GM18870 (cell line): ENCODE results near the gene SDK2.

ENCODE experiments used
- ATAC-seq: cut with Tn5 transposase; IDR thresholded peaks from one replicate; pipeline ENCODE4 v1.9.1; 2021; ENCODE audit warnings: moderate library complexity; ENCODE audit not compliant: unreplicated experiment

SDK2 gene

DNA sequence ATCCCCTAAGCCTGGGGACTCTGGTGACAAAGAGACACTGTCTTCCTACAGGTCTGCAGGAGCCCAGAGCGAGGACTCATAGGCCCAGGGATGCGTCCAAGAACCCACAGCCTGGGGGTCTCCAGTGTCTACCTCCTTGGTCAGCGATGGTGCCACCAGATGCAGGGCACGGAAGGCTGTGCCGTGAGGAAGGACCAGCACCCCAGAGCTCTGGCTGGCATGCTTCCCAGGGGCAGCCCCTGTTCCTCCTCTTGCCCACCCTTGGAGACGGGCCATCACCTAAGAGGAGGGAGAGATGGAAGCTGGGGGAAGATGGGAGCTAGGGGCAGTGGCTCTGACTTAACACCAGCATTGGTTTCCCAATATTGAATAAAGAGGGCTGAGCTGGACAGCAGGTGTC lies 125.2 kb downstream of the SDK2 start:
- ATAC-seq: no peak

DNA sequence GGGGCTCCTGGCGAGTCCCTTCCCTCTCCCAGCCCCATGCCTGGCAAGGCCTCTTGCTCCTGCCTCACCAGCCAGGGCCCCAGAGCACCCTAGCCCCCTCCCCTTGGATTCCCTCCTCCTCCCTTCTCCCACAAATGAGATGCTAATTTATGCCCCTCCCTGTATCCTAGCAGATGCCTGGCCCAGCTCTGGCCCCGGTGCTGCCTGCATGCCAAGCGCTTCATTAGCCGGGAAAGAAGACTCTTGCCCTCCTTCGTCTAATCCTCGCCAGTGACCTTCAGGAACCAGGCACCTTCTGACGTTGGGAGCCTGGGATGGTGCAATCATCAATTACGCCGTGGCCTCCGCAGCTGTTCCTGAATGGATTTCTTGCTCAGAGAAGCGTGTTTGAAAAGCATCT lies 127.8 kb downstream of the SDK2 start:
- no peak for ATAC-seq

DNA sequence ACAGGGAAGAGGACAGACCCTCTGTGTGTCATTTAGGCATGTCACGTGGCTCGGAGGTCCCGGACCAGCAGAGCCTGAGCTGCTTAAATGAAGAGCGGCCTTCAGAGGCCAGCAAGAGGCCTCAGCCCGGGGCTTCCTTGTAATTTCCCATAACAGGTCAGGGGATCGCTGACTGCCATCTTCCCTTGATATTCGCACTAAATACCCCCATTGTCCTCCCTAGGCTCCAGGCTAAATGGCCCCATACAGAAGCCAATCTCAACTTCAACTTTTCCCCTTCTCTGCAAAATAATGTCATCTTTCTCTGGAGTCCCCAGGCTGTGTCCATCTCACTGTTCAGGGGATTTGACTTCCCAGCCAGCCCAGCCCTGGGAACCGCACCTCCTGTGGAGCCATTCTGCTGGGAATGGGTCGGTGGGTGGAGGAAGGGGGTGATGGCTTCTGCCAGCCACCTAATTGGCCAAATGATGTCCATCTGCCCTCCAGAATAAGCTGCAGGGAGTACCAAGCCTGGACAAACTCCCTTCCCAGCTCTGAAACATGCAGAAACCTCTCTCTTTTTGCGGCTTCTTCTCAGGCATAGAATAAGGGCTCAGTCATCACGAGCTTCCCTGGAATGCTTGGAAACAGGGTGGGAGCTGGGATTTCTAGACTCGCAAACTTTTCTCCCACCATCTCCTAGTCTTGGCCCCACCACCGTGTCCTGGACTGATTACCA lies 129.9 kb downstream of the SDK2 start:
- no peak for ATAC-seq

DNA sequence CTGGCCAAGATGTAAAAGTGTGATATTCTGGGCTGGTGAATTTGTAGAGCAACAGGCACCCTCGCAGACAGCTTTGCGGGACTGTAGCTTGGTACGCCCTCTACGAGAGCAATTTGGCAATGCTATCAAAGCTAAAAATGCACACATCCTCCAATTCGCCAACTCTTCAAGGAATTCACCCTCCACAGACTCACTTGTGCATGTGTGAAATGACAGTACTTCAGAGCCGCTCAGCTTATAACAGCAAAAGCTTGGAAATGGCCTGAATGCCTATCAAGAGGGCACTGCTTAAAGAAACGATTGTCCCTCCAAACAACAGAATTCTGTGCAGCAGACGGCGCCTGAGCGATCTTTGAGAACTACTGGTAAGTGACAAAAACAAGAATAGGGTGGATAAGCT lies 130.8 kb downstream of the SDK2 start:
- ATAC-seq: no peak

DNA sequence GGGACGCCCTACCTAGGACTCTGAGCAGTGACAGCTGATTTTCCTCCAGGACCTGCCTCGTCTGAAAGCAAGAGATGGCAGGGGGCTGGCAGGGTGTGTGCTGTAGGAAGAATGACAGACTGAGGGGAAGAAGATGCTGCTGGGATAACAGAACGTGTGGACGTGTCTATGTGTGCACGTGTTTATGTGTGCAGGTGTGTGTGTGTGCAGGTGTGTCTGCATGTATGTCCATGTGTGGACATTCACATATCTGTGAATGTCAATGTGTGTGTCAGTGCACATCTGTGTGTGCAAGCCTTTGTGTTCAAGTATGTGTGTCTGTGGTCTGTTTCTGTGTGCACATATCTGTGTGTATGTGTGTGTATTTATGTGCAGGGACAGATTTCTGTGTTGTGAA lies 132.5 kb downstream of the SDK2 start:
- no peak for ATAC-seq

DNA sequence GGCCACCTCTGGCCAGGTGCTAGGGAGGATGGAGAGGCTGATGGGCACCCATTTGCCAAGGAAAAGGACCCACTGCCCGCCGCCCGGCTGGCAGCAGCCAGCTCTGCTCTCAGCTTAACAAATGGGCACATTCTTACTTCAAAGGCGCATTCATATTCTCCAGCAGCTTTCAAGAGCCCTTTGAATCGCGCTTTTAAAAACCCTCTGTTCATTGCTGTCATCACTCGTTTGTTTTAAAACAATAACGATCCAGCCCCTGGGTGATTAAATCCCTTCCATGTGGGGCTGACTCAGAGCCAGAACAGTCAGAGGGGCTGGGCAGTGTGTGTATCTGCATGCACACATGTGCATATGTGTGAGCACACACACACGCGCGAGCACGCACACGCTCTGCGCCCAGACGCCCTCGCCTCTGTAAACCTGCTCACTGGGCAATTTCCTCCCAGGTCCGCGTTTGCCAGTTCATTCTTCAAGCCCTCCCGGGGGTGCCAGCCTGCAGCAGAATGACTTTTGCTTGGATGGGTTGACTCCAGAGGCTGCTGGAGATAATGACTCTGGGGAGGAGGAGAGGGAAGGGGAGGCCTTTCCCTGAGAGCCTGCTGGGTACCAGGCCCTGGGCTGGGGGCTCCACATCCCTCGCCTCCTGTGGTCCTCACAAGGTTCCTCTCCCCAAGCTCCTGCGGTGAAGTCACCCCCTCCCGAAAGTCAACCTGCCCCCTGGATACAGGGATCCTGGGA lies 133.1 kb downstream of the SDK2 start:
- ATAC-seq: no peak

DNA sequence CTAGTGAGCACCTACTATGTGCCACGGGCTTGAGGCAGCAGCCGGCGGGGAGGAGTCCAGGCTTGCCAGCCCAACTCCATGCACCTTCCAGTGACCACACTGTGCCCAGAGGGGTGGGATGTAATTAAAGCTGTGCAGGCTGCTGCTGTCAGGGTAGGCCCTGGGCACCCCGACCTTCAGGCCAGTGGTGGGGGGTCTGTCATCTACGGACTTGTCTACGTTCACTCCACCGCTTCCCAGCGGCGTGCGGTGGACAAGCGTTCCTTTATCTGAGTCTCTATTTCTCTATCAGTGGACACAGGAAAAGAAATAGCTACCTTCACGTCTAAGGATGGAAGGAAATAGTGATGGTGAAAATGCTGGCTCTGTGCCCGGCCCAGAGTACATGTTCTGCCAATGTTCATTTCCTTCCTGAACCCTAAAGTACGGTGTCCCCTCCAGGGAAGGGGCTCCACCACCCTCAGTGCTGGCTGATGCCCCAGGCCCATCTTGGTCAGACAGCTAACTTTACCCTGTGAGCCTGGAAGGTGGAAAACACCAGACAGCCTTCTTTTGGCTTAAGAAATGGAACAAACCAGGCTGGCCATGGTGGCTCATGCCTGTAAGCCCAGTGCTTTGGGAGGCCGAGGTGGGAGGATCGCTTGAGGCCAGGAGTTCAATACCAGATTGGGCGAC lies 135.2 kb downstream of the SDK2 start:
- ATAC-seq: no peak

DNA sequence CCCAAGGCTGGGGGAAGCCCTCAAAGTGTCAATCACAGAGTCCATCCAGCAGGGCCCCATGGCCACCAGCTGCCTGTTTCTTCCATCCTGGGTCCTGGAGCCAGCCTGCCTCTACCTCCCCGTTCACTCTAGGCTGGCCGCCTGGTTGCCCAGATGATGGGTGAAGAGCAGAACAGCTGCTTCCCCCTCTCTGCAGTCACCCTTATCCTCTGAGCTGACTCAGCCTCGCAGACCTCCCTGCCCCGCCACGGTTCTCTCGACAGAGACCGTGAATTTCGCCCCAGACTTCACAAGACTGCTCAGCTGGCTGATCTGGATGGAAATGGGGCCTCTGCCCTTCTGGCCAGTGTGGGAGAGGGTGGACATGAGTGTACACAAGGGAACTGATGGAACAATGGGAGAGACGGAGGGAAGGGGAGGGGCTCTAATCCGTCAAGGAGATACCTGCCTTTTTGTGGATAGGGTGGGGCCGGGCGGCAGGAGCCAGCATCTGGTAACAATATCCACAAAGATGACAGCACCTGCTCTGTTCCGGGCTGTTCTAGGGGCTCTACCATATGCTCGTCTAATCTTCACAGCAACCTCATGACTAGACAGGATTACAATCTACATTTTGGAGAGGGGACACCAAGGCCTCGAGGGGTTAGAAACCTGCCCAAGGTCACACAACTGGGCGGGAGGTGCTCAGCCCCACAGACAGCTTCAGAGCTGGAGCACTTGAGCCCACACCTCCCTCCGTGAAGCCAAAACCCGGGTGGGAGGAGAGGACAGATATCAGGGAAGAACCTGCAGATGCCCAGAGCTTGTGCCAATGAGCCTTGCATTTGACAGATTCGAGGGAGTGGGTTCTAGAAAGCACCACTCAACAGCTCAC lies 136.0 kb downstream of the SDK2 start:
- ATAC-seq: no peak

DNA sequence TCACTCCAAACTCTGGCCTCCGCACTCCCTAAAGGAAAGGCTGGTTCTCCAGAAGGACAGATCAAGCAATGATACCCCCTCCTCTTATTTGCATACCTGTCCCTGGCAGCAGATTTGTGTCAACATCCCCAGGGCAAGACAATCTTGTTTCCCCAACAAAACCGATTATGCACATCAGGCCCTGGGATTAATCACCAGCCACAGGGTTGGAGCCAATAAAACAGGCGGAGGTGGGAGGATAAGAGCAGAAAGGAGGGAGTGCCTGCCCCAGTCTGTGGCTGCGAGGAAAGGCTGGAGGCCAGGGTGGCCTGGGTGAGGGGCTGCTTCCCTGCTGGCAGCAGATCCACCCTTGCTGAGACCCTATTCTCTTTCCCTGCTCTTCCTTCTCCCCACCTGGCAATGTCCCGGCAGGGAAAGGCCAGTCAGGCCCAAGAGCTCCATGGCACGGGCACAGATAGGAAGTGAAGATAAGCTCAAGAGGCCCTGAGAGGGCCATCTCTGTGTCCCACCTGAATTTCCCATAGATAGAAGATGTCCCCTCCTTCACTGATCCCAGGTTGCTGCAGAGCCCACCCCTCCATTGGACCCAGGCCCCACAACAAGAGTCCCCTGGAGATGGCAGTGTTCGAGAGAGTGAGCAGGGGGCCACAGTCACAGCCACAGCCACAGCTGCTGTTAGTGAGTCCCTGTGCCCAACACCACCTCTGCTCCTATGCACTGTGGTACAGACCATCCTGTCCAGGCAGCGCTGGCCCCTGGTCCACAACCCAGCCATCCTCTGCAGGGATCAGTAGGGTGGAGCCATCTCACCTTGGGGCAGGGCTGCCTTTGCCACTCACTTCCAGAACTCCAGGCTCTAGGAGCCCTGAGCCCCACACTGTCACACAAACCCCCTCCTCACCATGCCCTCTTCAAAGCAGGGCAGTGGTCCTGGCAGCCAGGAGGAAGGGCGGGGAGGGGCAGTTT lies 137.5 kb downstream of the SDK2 start:
- ATAC-seq: no peak

DNA sequence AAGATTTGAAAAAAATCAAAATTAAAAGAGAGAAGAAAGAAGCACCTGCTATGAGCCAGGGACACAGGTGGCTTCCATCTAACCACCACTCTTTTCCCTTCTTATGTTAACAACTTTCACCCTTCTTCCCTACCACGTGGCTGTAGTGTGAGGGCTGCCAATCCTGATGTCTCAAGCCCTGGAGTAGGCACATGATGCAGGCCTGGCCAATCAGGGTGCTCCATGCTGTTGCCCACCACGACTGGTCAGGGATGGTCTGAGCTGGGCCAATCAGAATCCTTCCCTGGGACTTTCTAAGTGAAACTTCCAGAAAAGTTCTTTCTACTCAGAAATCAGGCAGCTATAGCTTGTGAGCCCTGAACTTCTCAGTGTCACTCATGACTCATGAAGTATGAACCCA lies 140.7 kb downstream of the SDK2 start:
- ATAC-seq: no peak

DNA sequence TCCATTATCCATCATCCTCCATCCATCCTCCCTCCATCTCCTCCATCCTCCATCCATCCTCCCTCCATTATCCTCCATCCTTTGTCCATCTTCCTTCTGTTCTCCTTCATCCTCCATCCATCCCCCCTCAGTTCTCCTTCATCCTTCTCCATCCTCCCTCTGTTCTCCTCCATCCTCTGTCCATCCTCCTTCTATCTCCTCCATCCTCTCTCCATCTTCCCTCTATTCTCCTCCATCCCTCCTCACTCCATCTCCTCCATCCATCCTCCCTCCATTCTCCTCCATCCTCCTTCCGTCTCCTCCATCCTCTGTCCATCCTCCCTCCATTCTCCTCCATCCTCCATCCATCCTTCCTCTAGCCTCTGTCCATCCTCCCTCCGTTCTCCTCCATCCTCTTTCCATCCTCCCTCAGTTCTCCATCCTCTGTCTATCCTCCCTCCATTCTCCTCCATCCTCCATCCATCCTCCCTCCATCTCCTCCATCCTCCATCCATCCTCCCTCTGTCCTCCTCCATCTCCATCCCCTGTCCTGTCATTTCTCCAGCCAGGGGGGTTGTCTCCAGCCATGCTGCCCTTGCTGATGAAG lies 143.7 kb downstream of the SDK2 start:
- no peak for ATAC-seq

DNA sequence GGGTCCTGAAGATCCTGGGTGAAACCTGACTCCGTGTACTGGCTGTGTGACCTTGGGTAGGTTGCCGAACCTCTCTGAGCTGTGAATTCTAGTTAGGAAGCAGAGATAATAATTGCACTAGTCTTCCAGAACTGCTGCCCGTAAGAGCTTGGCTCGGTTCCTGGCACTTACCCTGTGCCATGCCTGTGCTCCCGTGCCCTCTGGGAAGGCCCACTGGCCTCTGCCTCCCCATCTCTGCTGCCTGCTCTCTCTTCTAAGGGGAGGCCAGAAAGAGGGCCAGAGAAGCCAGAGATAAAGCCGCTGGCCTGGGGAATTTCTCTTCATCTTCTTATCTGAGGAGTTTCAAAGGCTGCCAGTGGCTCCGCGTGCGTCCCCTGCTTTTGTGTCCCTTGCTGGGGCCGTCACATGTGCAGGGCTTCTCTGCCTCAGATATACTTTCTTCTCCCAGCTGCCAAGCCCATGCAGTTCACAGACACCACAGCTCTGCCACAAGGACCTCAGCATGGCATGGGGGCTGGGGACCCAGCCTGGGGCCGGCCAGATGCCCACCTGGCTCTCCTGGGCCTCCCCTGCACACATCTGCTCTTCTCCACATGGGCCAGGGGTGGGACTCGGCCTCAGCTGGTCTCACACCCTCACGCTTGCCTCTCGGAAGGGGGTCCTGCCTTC lies 145.2 kb downstream of the SDK2 start:
- no peak for ATAC-seq

DNA sequence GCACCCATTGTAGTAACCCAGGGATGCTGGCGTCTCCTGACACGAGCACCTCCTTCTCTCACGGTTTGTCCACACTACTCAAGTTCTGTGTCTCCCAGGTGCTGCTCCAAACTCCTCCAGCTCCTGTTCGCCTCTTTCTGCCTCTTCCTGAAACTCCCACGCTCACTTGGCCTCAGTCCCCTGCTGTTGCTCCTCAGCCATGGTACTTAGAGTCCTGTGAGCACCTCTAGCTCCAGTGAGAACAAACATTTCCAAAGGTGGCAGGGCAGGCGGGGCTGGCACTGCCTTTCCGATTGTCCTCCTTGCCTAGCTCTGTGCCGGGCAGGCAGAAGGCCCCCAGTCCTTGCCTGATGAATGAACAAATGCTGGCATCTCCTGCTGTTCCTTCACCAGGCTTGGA lies 146.1 kb downstream of the SDK2 start:
- no peak for ATAC-seq

DNA sequence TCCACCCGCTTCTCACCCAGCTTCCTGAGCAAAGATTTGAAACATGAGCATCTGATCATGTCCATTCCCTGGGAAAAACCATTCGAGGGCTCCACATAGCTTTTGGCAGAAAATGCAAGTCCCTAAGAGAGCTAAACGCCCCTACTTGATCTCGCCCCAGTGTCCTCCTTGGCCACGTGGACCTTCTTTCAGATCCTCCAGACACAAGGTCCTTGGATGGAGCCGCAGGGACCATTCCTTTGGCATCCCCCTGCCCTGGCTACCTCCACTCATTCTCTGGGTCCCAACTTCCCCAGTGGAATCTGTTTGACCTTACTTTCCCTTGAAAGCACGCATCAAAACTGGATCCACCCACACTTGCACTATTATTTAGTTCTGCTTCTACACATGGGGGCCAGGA lies 146.5 kb downstream of the SDK2 start:
- ATAC-seq: no peak

DNA sequence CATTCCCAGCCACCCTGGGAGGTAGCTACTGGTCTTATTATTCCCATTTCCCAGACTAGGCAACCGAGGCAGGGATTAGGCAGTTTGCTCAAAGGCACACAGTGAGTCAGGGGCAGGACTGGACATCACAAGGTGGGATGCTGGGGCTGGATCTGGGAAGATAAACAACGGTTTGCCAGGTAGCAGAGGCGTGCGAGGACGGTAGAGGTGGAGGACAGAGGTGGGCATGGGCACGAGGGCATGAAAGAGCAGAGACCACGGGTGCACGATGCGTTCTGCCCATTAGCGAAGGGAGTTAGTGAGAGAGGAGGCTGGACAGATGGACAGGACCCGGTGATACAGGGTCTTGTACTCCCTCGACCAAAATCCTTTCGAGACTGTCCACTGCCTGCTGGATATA lies 148.0 kb downstream of the SDK2 start:
- ATAC-seq: no peak

DNA sequence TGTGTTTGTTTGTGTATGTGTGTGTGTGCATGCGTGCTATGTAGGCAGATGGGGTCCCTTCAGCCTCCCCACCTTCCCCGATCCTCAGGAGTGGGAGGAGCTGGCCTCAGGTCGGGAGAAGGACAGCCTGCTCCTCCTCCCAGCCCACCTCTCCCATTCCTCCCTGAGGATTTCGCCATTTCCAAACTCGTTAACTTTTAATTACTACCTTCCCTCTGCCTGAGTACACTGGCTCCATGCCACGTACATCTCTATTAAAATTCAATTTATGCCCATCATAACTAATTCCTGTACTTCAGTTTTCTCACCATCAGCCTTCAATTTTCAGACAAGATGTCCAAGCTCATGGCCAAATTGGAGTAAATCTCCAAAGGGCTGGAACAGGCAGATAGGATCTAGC lies 148.6 kb downstream of the SDK2 start:
- no peak for ATAC-seq

DNA sequence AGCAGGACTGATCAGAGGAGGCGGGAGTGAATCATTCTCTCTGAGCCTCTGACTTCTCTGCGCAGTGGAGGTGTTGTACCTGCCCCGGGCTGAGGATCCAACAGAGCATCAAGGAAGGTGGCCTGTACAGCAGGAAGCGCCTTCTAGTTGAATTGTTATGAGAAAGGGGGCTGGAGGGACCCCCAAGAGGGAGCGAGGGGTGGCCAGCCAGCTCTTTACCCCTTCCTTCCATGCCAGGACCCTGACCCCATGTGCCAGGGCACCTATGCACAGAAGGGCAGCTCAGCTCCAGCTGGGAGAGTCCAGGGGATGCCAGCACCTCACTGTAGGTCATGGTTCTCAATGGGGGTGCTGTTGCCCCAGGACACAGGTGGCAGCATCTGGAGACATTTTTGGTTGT lies 149.3 kb downstream of the SDK2 start:
- no peak for ATAC-seq

DNA sequence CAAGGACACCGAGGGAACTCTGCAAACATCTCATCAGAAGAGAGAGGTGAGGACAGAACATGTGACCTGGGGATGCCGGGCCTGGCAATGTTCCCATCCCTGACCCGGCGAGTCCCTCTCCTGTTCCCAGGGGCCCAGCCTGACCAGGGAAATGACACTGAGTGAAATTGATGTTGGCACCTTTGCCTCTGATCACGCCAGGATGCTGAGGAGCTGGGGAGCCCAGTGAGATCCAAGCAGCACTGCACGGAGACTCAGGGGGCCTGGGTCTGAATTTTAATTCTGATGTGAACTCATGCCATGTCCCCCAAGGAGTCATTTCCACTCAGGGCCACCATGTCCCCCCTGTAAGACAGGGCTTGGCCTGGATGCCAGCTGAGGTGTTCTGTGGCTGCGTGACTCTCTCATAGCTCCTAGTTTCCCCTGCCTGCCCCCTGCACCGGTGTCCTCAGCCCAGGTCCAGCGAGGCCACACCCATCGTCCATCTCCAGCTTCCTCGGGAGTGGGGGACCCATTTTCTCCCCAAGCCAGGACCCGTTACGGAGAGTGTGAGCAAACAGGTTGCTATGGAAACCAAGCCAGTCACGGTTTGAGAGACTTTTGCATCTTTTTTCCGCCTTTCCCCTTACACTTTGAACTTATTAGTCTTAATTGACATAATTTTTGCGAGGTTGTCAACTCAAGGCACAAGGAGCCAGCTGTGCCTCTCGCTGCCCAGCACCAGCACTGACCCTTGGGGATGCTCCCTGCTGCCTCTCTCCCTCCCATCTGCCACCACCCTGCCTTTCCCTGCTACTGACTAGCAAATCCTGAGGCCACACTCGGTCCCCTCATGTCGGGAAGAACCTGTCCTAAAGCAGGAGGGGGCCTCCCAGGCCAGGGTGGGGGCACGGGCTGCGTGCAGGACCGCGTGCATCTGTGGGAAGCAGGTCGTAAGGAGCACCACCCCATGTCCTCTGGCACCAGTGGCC lies 150.0 kb downstream of the SDK2 start:
- ATAC-seq: no peak
